Spleen (tissue), 11 donors: Measurements from ENCODE around the gene RTN3. TPM values are rescaled to one million over a fixed set of nuclear protein-coding genes. Genes with fewer than 3 reads are reported as not detected.

ENCODE experiments used
- DNase-seq: peaks from one replicate; pipeline ENCODE4 v3.0.0-alpha.2; 2020
- H3K27ac ChIP-seq, 8 donors: fragments of 200-600 bp; sonication (generic) in 7 of 8; 1 replicate in 4 of 8; 2 replicates in 4 of 8; pipeline versions ENCODE4 v1.5.0 to v1.8.0; 2016 to 2021; ENCODE audit warnings: inconsistent platforms in 4 of 8, mild to moderate bottlenecking in 4 of 8, moderate library complexity in 1 of 8
- H3K27me3 ChIP-seq, 7 donors: fragments of 200-600 bp; sonication (generic) in 6 of 7; replicated peaks in 1 of 7; 1 replicate in 4 of 7; 2 replicates in 3 of 7; pipeline versions ENCODE4 v1.5.0 to v1.8.0; 2016 to 2021; ENCODE audit warnings: inconsistent platforms in 3 of 7, mild to moderate bottlenecking in 1 of 7
- H3K36me3 ChIP-seq, 6 donors: fragments of 200-600 bp; sonication (generic) in 5 of 6; 1 replicate in 4 of 6; 2 replicates in 2 of 6; pipeline versions ENCODE4 v1.5.0 to v1.8.0; 2016 to 2021; ENCODE audit warnings: inconsistent platforms in 2 of 6
- H3K4me1 ChIP-seq, 6 donors: fragments of 200-600 bp; sonication (generic) in 5 of 6; 1 replicate in 3 of 6; 2 replicates in 3 of 6; pipeline versions ENCODE4 v1.5.0 to v1.8.0; 2016 to 2021; ENCODE audit warnings: inconsistent platforms in 3 of 6
- H3K4me3 ChIP-seq, 8 donors: fragments of 200-600 bp; sonication (generic) in 7 of 8; 1 replicate in 4 of 8; 2 replicates in 4 of 8; pipeline versions ENCODE4 v1.5.0 to v1.8.0; 2016 to 2021; ENCODE audit warnings: inconsistent platforms in 4 of 8, mild to moderate bottlenecking in 4 of 8, moderate library complexity in 2 of 8
- H3K9me3 ChIP-seq, 8 donors: fragments of 200-600 bp; sonication (generic) in 7 of 8; 1 replicate in 4 of 8; 2 replicates in 4 of 8; pipeline versions ENCODE4 v1.5.0 to v1.8.0; 2016 to 2021; ENCODE audit warnings: inconsistent platforms in 4 of 8
- CTCF ChIP-seq, 11 experiments: fragments of 200-600 bp in 7 of 11; fragments of 450-650 bp in 4 of 11; sonication (generic) in 4 of 11; IDR thresholded peaks in 8 of 11; conservative IDR thresholded peaks in 3 of 11; 1 replicate in 7 of 11; 2 replicates in 4 of 11; pipeline versions ENCODE4 v1.4.0 to v1.8.0; 2016 to 2021; ENCODE audit warnings: antibody characterized with exemption in 11 of 11, inconsistent platforms in 4 of 11, mild to moderate bottlenecking in 1 of 11
- POLR2A ChIP-seq, 3 donors: fragments of 450-650 bp; IDR thresholded peaks; one replicate each; pipeline ENCODE4 v1.5.1; 2017; ENCODE audit warnings: antibody characterized with exemption in 3 of 3, mild to moderate bottlenecking in 1 of 3
- POLR2AphosphoS5 ChIP-seq, 3 donors: sonication (generic); formaldehyde crosslinking; IDR thresholded peaks; one replicate each; pipeline ENCODE4 v1.5.1; 2017; ENCODE audit warnings: antibody characterized with exemption in 3 of 3
- WGBS, 5 donors: extraction: QIAGEN DNeasy Blood & Tissue Kit in 3 of 5; methylation state at CpG; one replicate each; pipeline versions ENCODE4 v1.1.5 to v1.1.7; 2013 to 2018; 5-methylcytosine and 5-hydroxymethylcytosine counted together
- intact Hi-C: fragments of 100-400 bp; cut with DNase I; formaldehyde crosslinking; loops from one replicate; pipeline ENCODE4 v1.15.0; 2023; ENCODE audit warnings: low total_unique reads
- polyA plus RNA-seq, 3 donors: library from polyadenylated mRNA; stranded (reverse); fragments of 200-250 nt; gene quantifications; one replicate each; pipeline ENCODE4 v1.2.1, GENCODE V29; 2013
- total RNA-seq, 7 donors: library from RNA; depleted of rRNA in 3 of 7; stranded (reverse); fragments of >200 nt in 3 of 7; fragmentation: NEBNext Ultra II Directional in 4 of 7; extraction: Animal tissue kit (Norgen Biotek cat#: 25700) in 4 of 7; gene quantifications; one replicate each; pipeline versions ENCODE4 v1.1.0 to v1.2.1, GENCODE V29; 2016 to 2021
- donor health status: healthy with polysubstance abuse.
- donor health status: DM: no; HTN: no; CAD: no; lungs with moderate emphysema.
- donor health status: DM: no; HTN: no; CAD: no.
- donor health status: Bipolar disorder and iron deficiency.
- donor health status: healthy.
- donor health status: DM: no; HTN: no; CAD: no.
- donor health status: DM: yes; HTN: yes; CAD: no.

The RTN3 gene
- total and polyA plus RNA-seq, 10 donors, result 17.6 to 166 (median 76.2) TPM

- Histone ChIP-seq H3K36me3 (peaks cover 4 to 92% (median 46%) of the 10 kb centered on the region in 6 donors), H3K27me3 (no peaks in the 10 kb centered on the region), H3K4me1 (peaks cover 0 to 13% (median 2%) of the 10 kb centered on the region in 6 donors), H3K4me3 (no peak overlapping the region), H3K9me3 (no peaks in the 10 kb centered on the region), H3K27ac (no peak overlapping the region)
- peak in 9 of 11 experiments; percentile 23 to 60 (median 47) for TF ChIP-seq CTCF (IDR thresholded peaks at IDR 0.05 in 8 of 11, conservative IDR thresholded peaks at IDR 0.05 in 3 of 11)
- TF ChIP-seq POLR2A (IDR thresholded peaks at IDR 0.05), result no peak
- no peak for TF ChIP-seq POLR2AphosphoS5 (IDR thresholded peaks at IDR 0.05)
- 70 to 74% (median 72%) methylated on average over 3 of the region's 3 CpGs for WGBS, 5 donors
- intact Hi-C loops, result no loop called here
- DNase-seq, result no peak
These were observed 42.0 kb upstream of the RTN3 start for GRCh38 chr11:63639199-63639832.

- Histone ChIP-seq H3K36me3 (peaks cover 0 to 92% (median 46%) of the 10 kb centered on the region in 6 donors), H3K27ac (peak overlapping the region in 1 of 8 donors; percentile 11), H3K9me3 (no peaks in the 10 kb centered on the region), H3K27me3 (no peaks in the 10 kb centered on the region), H3K4me1 (peaks cover 0 to 13% (median 0%) of the 10 kb centered on the region in 6 donors), H3K4me3 (no peak overlapping the region)
- DNase-seq, result no peak
- intact Hi-C loops, result no loop called here
- TF ChIP-seq POLR2A (IDR thresholded peaks at IDR 0.05) (no peak), CTCF (IDR thresholded peaks at IDR 0.05 in 8 of 11, conservative IDR thresholded peaks at IDR 0.05 in 3 of 11) (no peak), POLR2AphosphoS5 (IDR thresholded peaks at IDR 0.05) (no peak)
These were observed 39.6 kb upstream of the RTN3 start for GRCh38 chr11:63641727-63642126.

- Histone ChIP-seq H3K27ac (no peak overlapping the region), H3K4me3 (no peak overlapping the region), H3K36me3 (peaks cover 0 to 95% (median 42%) of the 10 kb centered on the region in 6 donors), H3K27me3 (no peaks in the 10 kb centered on the region), H3K4me1 (peaks cover 0 to 13% (median 0%) of the 10 kb centered on the region in 6 donors), H3K9me3 (no peaks in the 10 kb centered on the region)
- DNase-seq, result no peak
- 95 to 98% (median 97%) methylated on average over 3 of the region's 3 CpGs for WGBS, 5 donors
- intact Hi-C loops, result no loop called here
- no peak for TF ChIP-seq POLR2A (IDR thresholded peaks at IDR 0.05)
- no peak for TF ChIP-seq CTCF (IDR thresholded peaks at IDR 0.05 in 8 of 11, conservative IDR thresholded peaks at IDR 0.05 in 3 of 11)
- TF ChIP-seq POLR2AphosphoS5 (IDR thresholded peaks at IDR 0.05), result no peak
These were observed 38.1 kb upstream of the RTN3 start for GRCh38 chr11:63643205-63643604.

GRCh38 chr11:63652671-63653070 lies 28.6 kb upstream of the RTN3 start:
- no peak for DNase-seq
- intact Hi-C loops, result no loop called here
- Histone ChIP-seq H3K36me3 (peaks cover 0 to 100% (median 29%) of the 10 kb centered on the region in 6 donors), H3K9me3 (no peaks in the 10 kb centered on the region), H3K27me3 (no peaks in the 10 kb centered on the region), H3K4me1 (peaks cover 0 to 7% (median 0%) of the 10 kb centered on the region in 6 donors), H3K4me3 (no peak overlapping the region), H3K27ac (no peak overlapping the region)
- no peak for TF ChIP-seq POLR2AphosphoS5 (IDR thresholded peaks at IDR 0.05)
- no peak for TF ChIP-seq CTCF (IDR thresholded peaks at IDR 0.05 in 8 of 11, conservative IDR thresholded peaks at IDR 0.05 in 3 of 11)
- TF ChIP-seq POLR2A (IDR thresholded peaks at IDR 0.05), result no peak
- WGBS, 5 donors, result 65 to 81% (median 73%) methylated on average over 3 of the region's 3 CpGs
